Testis (tissue), 2 donors: ENCODE measurements around the gene DEF6.

Source experiments
- CTCF ChIP-seq, 3 experiments: fragments of 450-650 bp in 2 of 3; fragments of 200-600 bp in 1 of 3; sonication (generic) in 1 of 3; IDR thresholded peaks; one replicate each; pipeline ENCODE4 v1.5.1; 2016 to 2019; ENCODE audit warnings: antibody characterized with exemption in 3 of 3, mild to moderate bottlenecking in 2 of 3, moderate library complexity in 1 of 3
- POLR2A ChIP-seq: fragments of 450-650 bp; IDR thresholded peaks from one replicate; pipeline ENCODE4 v1.6.1; 2017; ENCODE audit warnings: antibody characterized with exemption, mild to moderate bottlenecking, moderate library complexity

GRCh38 chr6:35292494-35292893, 5.1 kb upstream of the DEF6 start:
- TF ChIP-seq CTCF (IDR thresholded peaks at IDR 0.05) (no peak), POLR2A (no peak)
